ENCODE measurements around the gene MDGA2. TPM values are rescaled to one million over a fixed set of nuclear protein-coding genes. Genes with fewer than 3 reads are reported as not detected.

Gene MDGA2
- total RNA-seq, 2 experiments from 2014 or later, result not detected

DNA sequence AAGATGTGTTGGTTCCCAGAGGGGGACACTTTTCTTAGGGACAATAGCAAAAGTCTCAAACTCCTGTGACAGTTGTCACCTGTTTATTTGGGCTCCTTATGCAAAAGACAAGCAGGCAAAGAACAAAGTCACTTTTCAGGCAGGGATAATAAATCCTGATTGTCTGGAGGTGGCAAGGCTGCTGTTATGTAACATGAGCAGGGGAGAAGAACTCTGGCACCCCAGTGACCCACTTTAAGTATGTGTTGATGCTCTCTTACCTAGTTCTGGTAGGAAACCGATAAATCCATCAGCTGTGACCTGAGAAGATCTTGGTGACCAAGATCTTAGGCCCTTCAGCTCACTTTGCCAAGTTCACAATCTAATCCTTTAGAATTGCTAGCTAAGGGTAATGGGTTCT, 17.4 kb downstream of the MDGA2 start:
- no peaks in the 10 kb centered on the region for H3K9me3 ChIP-seq (ENCODE audit: control insufficient read depth in 1 of 2, insufficient read depth in 1 of 2, low read length in 2 of 2)
- ChIA-PET CTCF (no interaction called here), POLR2A (no interaction called here)
- no peaks in the 10 kb centered on the region for H3K27me3 ChIP-seq (ENCODE audit: control insufficient read depth in 1 of 2, insufficient read depth in 2 of 2, low read length in 2 of 2)
- no peaks in the 10 kb centered on the region for H3K4me1 ChIP-seq (ENCODE audit: insufficient read depth, low read length)
- DNase-seq (no peak), ATAC-seq (ENCODE audit: poor library complexity) (no peak)
- Mint-ChIP-seq H3K4me3 (no peak overlapping the region), H3K36me3 (ENCODE audit: low read depth) (no peaks in the 10 kb centered on the region), H3K9me3 (peaks cover 2% of the 10 kb centered on the region), H3K4me1 (ENCODE audit: low read depth) (no peaks in the 10 kb centered on the region), H3K27ac (no peak overlapping the region), H3K27me3 (no peaks in the 10 kb centered on the region)
- H3K27ac ChIP-seq (ENCODE audit: low read depth in 1 of 2, low read length in 2 of 2), result no peak overlapping the region
- intact Hi-C loops (cut with DNase I, micrococcal nuclease), result no loop called here
- TF ChIP-seq, protein P1, sequence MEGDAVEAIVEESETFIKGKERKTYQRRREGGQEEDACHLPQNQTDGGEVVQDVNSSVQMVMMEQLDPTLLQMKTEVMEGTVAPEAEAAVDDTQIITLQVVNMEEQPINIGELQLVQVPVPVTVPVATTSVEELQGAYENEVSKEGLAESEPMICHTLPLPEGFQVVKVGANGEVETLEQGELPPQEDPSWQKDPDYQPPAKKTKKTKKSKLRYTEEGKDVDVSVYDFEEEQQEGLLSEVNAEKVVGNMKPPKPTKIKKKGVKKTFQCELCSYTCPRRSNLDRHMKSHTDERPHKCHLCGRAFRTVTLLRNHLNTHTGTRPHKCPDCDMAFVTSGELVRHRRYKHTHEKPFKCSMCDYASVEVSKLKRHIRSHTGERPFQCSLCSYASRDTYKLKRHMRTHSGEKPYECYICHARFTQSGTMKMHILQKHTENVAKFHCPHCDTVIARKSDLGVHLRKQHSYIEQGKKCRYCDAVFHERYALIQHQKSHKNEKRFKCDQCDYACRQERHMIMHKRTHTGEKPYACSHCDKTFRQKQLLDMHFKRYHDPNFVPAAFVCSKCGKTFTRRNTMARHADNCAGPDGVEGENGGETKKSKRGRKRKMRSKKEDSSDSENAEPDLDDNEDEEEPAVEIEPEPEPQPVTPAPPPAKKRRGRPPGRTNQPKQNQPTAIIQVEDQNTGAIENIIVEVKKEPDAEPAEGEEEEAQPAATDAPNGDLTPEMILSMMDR (IDR thresholded peaks at IDR 0.05), result no peak
- H3K36me3 ChIP-seq (ENCODE audit: insufficient read depth, low read length), result no peaks in the 10 kb centered on the region
- H3K4me3 ChIP-seq (ENCODE audit: low read length), result no peak overlapping the region

DNA sequence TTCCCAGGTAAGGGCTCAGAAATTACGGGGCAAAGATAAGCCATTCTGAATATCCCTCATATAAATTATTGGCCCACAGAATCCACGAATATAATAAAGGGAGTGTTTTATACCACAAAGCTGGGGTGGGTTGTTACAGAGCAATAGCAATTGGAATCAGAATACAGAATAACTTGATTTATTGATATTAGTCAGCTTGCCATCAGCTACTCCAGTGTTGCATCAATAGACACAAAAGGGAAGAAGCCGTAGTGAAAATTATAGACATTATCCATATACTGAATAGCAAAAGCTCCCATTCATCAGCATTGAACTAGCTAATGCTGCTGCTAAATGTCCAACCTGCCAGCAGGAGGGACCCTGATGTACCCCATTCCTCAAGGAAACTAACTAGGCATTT, 18.3 kb downstream of the MDGA2 start:
- TF ChIP-seq, protein P1 (IDR thresholded peaks at IDR 0.05), result no peak
- H3K4me1 Mint-ChIP-seq (ENCODE audit: low read depth), result no peaks in the 10 kb centered on the region

DNA sequence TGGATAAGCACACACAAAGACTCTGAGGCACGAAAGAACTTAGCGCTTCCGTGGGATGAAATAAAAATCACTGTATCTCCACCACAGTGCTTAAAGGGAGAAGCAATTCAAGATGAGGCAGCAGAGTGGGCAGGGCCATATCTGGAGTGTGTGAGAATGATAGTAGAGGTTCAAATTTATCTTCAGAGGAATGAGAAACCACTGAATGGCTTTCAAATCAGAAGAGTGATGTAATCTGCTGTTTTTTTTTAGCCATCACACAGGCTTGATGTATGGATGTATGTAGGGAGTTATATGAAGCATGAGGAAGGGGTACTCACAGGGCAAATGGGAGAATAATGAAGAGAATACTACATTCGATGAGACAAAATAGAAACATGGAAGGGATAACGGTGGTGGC, 24.1 kb downstream of the MDGA2 start:
- Histone ChIP-seq H3K27me3 (ENCODE audit: control insufficient read depth in 1 of 2, insufficient read depth in 2 of 2, low read length in 2 of 2) (no peaks in the 10 kb centered on the region), H3K4me1 (ENCODE audit: insufficient read depth, low read length) (no peaks in the 10 kb centered on the region), H3K9me3 (ENCODE audit: control insufficient read depth in 1 of 2, insufficient read depth in 1 of 2, low read length in 2 of 2) (no peaks in the 10 kb centered on the region), H3K4me3 (ENCODE audit: low read length) (no peak overlapping the region), H3K36me3 (ENCODE audit: insufficient read depth, low read length) (no peaks in the 10 kb centered on the region), H3K27ac (ENCODE audit: low read depth in 1 of 2, low read length in 2 of 2) (no peak overlapping the region)
- H3K9me3 Mint-ChIP-seq, result no peaks in the 10 kb centered on the region
- ChIA-PET POLR2A (no interaction called here), CTCF (no interaction called here)
- H3K27me3 Mint-ChIP-seq, result no peaks in the 10 kb centered on the region
- no peaks in the 10 kb centered on the region for H3K36me3 Mint-ChIP-seq (ENCODE audit: low read depth)
- H3K4me1 Mint-ChIP-seq (ENCODE audit: low read depth), result no peaks in the 10 kb centered on the region
- no peak overlapping the region for H3K27ac Mint-ChIP-seq
- TF ChIP-seq, protein P1 (IDR thresholded peaks at IDR 0.05), result no peak
- no peak overlapping the region for H3K4me3 Mint-ChIP-seq
- intact Hi-C loops (cut with DNase I, micrococcal nuclease), result no loop called here
- DNase-seq, result no peak
- ATAC-seq (ENCODE audit: poor library complexity), result no peak

More for the DNA sequence above, 18.3 kb downstream of the MDGA2 start:
- H3K36me3 Mint-ChIP-seq (ENCODE audit: low read depth), result no peaks in the 10 kb centered on the region
- Histone ChIP-seq H3K27me3 (ENCODE audit: control insufficient read depth in 1 of 2, insufficient read depth in 2 of 2, low read length in 2 of 2) (no peaks in the 10 kb centered on the region), H3K4me3 (ENCODE audit: low read length) (no peak overlapping the region), H3K4me1 (ENCODE audit: insufficient read depth, low read length) (no peaks in the 10 kb centered on the region), H3K9me3 (ENCODE audit: control insufficient read depth in 1 of 2, insufficient read depth in 1 of 2, low read length in 2 of 2) (no peaks in the 10 kb centered on the region), H3K36me3 (ENCODE audit: insufficient read depth, low read length) (no peaks in the 10 kb centered on the region), H3K27ac (ENCODE audit: low read depth in 1 of 2, low read length in 2 of 2) (no peak overlapping the region)
- CTCF ChIA-PET, result interaction anchor here (2.3 kb wide), 1 partner anchor 13 kb away, joined by 5 read pairs; no protein-coding TSS in a partner anchor
- H3K4me3 Mint-ChIP-seq, result no peak overlapping the region
- no peak for ATAC-seq (ENCODE audit: poor library complexity)
- peaks cover 2% of the 10 kb centered on the region for H3K9me3 Mint-ChIP-seq
- POLR2A ChIA-PET, result interaction anchor here (0.6 kb wide), 1 partner anchor 8 kb away, joined by 3 read pairs; no protein-coding TSS in a partner anchor
- H3K27me3 Mint-ChIP-seq, result no peaks in the 10 kb centered on the region
- no peak for DNase-seq
- intact Hi-C loops (cut with DNase I, micrococcal nuclease), result no loop called here
- no peak overlapping the region for H3K27ac Mint-ChIP-seq

Measured in CD4-positive, alpha-beta T cell (primary cell).